Stimulated activated effector memory CD8-positive, alpha-beta T cell treated with anti-CD3 and anti-CD28 coated beads, Interleukin-12 subunit alpha, Interleukin-12 subunit beta, amount 100 ng/mL, for 72 hours (primary cell): ENCODE data around the gene MEX3A.
A peak's percentile ranks its signal among the peaks of the same experiment; 100 is the strongest.

Experiments used
- ATAC-seq: fragments of 150-1000 bp; cut with Tn5 transposase; 2 replicates; pipeline ENCODE4 v1.10.0; 2021
- DNase-seq, 2 donors: peaks; one replicate each; pipeline ENCODE4 v3.0.0; 2021 to 2022; ENCODE audit warnings: low spot score in 2 of 2
- H3K27ac Mint-ChIP-seq: one replicate; pipeline ENCODE4 v1.8.0; 2022; ENCODE audit warnings: mild to moderate bottlenecking, mixed read lengths
- H3K36me3 Mint-ChIP-seq: one replicate; pipeline ENCODE4 v1.8.0; 2022; ENCODE audit warnings: mild to moderate bottlenecking, mixed read lengths
- H3K4me1 Mint-ChIP-seq: one replicate; pipeline ENCODE4 v1.8.0; 2022; ENCODE audit warnings: mixed read lengths
- H3K4me3 Mint-ChIP-seq: one replicate; pipeline ENCODE4 v1.8.0; 2022; ENCODE audit warnings: mild to moderate bottlenecking, mixed read lengths
- H3K9me3 Mint-ChIP-seq: one replicate; pipeline ENCODE4 v1.8.0; 2022; ENCODE audit warnings: mixed read lengths

Gene MEX3A

GRCh38 chr1:156065871-156066270 lies 16.4 kb downstream of the MEX3A start:
- Mint-ChIP-seq H3K4me3 (no peak overlapping the region), H3K4me1 (peaks cover 24% of the 10 kb centered on the region), H3K27ac (no peak overlapping the region), H3K36me3 (no peaks in the 10 kb centered on the region), H3K9me3 (no peaks in the 10 kb centered on the region)
- ATAC-seq (no peak), DNase-seq (no peak)

DNA sequence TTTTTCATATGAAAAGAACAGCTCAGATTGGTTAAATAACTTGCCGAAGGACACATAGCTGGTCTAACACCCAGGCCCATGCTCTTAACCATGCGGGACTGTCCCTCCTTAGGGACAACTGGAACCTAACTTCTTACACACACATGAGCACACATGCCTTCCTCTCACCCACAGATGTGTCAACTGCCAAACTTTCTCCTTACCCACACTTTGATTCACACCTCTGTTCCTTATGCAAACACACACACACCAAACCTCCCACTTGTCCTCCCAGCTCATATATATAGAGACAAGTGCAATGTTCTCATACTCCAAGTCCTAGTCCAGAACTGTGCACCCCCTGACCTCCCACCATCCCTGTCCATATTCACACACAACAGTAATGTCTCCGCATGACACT lies 17.1 kb downstream of the MEX3A start:
- no peak overlapping the region for H3K4me3 Mint-ChIP-seq
- H3K4me1 Mint-ChIP-seq = peaks cover 25% of the 10 kb centered on the region
- no peak overlapping the region for H3K27ac Mint-ChIP-seq
- peak; percentile 81 for ATAC-seq
- no peaks in the 10 kb centered on the region for H3K9me3 Mint-ChIP-seq
- no peaks in the 10 kb centered on the region for H3K36me3 Mint-ChIP-seq
- DNase-seq = no peak

DNA sequence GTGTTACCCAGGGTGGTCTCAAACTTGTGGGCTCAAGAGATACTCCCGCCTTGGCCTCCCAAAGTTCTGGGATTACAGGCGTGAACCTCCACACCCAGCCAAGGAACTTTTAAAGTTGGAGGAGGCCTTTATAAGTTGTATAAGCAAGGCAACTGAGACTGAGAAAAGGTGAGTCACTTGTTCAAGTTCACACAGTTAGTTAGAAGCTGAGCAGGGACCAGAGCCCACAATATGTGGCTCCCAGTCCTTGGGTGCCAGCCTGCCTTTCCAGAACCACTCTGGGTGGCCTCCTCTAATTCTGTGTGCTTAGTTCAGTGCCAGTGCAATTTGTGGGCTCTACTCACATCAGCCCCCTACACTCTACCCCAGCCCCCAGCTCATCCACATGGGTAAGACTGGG lies 17.6 kb downstream of the MEX3A start:
- Mint-ChIP-seq H3K36me3 (peaks cover 3% of the 10 kb centered on the region), H3K9me3 (no peaks in the 10 kb centered on the region), H3K27ac (no peak overlapping the region), H3K4me3 (no peak overlapping the region), H3K4me1 (peaks cover 25% of the 10 kb centered on the region)
- DNase-seq = no peak
- peak; percentile 72 for ATAC-seq

GRCh38 chr1:156063997-156064285 lies 18.3 kb downstream of the MEX3A start:
- no peak overlapping the region for H3K27ac Mint-ChIP-seq

GRCh38 chr1:156062189-156062588 lies 20.1 kb downstream of the MEX3A start:
- no peak overlapping the region for H3K27ac Mint-ChIP-seq
- peaks cover 25% of the 10 kb centered on the region for H3K4me1 Mint-ChIP-seq
- no peak overlapping the region for H3K4me3 Mint-ChIP-seq
- DNase-seq (no peak), ATAC-seq (no peak)
- H3K36me3 Mint-ChIP-seq = peaks cover 24% of the 10 kb centered on the region
- no peaks in the 10 kb centered on the region for H3K9me3 Mint-ChIP-seq

More at GRCh38 chr1:156063997-156064285, 18.3 kb downstream of the MEX3A start:
- ATAC-seq (no peak), DNase-seq (no peak)
- peaks cover 25% of the 10 kb centered on the region for H3K4me1 Mint-ChIP-seq
- no peaks in the 10 kb centered on the region for H3K9me3 Mint-ChIP-seq
- peaks cover 9% of the 10 kb centered on the region for H3K36me3 Mint-ChIP-seq
- H3K4me3 Mint-ChIP-seq = no peak overlapping the region

DNA sequence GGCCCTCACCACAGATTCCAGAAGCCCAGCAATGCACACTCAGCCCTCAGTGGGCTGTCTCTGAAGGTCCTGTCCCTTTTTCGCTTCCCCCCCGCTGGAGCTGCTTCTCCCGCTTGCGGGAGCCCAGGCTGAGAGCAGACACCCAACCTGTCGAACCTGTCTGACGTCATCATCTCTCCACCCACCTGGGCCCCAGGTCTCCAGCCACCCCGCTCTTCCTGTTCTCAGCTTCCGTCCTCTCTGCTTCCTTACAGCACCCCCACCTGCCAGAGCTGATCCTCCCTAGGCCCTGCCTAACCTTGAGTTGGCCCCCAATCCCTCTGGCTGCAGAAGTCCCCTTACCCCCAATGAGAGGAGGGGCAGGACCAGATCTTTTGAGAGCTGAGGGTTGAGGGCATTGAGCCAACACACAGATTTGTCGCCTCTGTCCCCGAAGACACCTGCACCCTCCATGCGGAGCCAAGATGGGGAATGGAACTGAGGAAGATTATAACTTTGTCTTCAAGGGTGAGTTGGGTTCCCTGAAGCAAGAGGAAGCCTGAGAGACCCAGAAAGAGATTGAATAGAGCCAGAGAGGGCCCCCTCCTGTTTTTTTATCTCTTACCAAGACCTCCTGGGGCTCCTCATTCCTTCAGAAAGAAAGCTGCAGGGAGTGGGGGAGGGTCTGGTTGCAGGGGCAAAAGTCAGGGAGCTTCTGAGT lies 21.2 kb downstream of the MEX3A start, which contains the start of gene RAB25:
RAB25 (plus strand) TSS at position 224 of the 700 bp plus-strand sequence; CDS start at position 465, 241 bp downstream.
- ATAC-seq = no peak
- H3K27ac Mint-ChIP-seq = peak within 1 kb of the TSS; percentile 52
- H3K9me3 Mint-ChIP-seq = no peaks in the 10 kb centered on the region
- DNase-seq = no peak
- no peak within 1 kb of the TSS for H3K4me3 Mint-ChIP-seq
- peaks cover 35% of the 10 kb centered on the region for H3K36me3 Mint-ChIP-seq
- peaks cover 23% of the 10 kb centered on the region for H3K4me1 Mint-ChIP-seq

DNA sequence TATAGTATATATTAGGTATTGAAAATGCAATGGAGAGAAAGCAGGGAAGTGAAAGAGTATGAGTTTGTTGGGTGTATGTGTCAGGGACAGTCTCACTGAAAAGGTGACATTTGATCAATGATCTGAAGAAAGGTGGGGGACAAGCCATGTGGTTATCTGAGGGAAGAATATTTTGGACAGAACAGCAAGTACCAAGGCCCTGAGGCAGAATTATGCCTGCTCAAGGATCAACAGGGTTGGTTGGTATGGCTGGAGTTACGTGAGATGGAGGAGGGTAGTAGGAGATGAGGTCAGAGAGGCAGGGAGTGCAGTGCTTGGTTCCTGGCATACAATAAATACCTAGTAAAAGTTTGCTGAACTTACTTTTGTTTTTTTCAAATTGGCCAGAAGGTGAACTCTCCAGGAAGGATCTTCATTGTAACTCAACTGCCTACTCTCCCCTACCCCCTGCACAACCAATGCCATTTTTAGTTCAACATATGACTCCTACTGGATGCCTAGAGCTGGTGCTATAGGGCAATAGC lies 25.9 kb downstream of the MEX3A start:
- Mint-ChIP-seq H3K4me1 (peaks cover 25% of the 10 kb centered on the region), H3K27ac (no peak overlapping the region), H3K9me3 (no peaks in the 10 kb centered on the region), H3K36me3 (peaks cover 50% of the 10 kb centered on the region), H3K4me3 (no peak overlapping the region)
- DNase-seq (no peak), ATAC-seq (no peak)

DNA sequence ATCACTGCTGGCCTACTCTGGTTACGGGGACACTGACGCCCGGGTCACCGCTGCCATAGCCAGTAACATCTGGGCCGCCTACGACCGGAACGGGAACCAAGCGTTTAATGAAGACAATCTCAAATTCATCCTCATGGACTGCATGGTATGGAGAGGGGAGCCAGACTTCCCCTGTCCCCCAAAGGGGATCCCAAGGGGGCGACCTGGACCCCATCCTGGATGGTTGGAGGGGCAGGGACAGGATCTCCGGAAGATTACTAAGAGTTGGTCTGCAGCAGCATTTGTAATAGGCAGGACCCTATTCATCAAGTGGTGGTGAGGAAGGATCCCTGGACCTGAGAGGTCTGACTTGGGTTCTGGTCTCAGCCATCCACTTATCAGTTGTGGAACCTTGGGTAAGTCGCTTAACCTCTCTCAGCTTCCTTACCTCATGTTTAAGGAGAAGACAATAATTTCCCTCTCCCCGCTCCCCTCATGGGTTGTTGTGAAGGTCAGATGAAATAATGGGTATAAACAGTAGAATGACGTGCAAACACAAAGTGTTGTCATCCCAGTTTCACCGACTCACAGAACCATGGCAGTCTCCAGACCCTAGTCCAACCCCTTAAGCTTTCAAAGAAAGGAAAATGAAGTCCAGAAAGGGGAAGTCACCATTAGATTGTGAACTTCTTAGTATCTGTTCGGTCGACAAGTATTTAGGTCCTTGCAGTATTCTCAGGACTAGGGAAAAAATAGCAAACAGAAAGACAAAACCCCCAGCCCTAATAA lies 26.8 kb downstream of the MEX3A start:
- no peaks in the 10 kb centered on the region for H3K9me3 Mint-ChIP-seq
- ATAC-seq (no peak), DNase-seq (no peak)
- peak overlapping the region; percentile 91 for H3K27ac Mint-ChIP-seq
- peaks cover 50% of the 10 kb centered on the region for H3K36me3 Mint-ChIP-seq
- H3K4me1 Mint-ChIP-seq = peaks cover 19% of the 10 kb centered on the region
- H3K4me3 Mint-ChIP-seq = peak overlapping the region; percentile 97

DNA sequence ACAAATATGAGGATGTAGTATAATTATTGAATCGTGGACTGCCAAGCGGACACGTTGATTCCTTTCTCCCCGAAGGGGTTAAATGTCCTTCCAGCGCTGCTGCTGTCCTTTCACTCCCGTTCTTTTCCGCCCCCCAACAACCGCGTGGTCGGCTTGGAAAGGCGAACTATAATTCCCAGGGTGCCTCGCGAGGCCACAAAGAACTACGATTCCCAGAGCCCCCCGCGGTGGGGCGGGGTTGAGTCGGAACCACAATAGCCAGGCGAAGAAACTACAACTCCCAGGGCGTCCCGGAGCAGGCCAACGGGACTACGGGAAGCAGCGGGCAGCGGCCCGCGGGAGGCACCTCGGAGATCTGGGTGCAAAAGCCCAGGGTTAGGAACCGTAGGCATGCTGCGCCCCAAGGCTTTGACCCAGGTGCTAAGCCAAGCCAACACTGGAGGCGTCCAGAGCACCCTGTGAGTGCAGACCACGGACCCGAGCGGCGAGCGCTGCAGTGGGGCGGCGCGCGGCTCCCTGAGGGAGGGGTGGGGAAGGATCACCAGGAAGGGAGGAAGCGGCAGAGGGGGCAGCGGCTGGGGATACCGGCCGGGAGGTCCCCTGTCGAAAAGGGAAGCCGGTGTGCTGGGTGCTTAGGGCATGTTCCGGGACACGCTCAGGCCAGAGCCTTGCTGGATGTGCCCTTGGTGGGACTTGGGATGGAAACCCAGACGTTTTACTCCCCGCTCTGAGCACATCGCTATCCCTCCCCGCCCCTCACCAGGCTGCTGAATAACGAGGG lies 27.6 kb downstream of the MEX3A start, which contains the start of gene LAMTOR2:
LAMTOR2 (plus strand) TSS at position 283 of the 781 bp plus-strand sequence; CDS start at position 391, 108 bp downstream.
- peak; percentile 92 to 98 for DNase-seq
- peaks cover 53% of the 10 kb centered on the region for H3K36me3 Mint-ChIP-seq
- H3K27ac Mint-ChIP-seq = peak within 1 kb of the TSS; percentile 91
- peak; percentile 83 for ATAC-seq
- H3K4me3 Mint-ChIP-seq = peak within 1 kb of the TSS; percentile 97
- H3K9me3 Mint-ChIP-seq = no peaks in the 10 kb centered on the region
- peaks cover 25% of the 10 kb centered on the region for H3K4me1 Mint-ChIP-seq

DNA sequence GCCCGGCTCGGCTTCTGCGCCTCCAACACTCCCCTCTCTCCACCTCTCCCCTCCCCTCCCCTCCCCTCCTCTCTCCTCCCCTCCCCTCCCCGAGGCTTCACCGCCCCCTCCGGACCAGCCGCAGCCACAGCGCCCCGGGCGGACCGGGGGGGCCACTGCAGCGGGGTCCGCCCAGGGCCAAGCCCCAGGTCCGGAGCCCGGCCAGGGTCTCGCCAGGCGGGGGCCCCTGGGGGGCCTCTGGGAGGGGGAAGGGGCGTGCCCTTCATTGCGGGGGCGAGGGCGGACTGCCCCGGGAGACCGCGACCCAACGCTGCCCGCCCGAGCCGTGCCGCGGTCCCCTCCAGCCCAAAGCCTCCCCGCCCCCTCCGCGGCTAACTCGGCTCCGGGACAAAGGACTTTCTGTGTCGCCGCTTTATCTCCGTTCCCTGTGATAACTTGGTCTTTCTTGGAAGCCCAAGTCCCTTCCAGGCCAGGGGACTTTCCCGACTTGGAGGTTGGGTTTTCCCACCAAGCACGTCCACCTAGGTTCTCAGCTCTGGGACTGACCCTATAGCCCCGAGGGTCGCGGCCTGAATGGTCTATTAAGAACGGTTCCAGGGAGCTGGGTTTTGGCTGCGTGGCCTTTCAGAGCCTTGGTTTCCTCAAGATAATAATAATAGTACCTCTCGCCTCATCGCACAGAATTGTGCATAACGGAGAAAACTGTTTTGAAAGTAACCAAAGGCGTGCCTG lies 28.3 kb downstream of the MEX3A start, which contains the start of gene UBQLN4:
UBQLN4 (minus strand) TSS at position 31 of the 732 bp plus-strand sequence. CDS start 97 bp downstream, outside the sequence.
- Mint-ChIP-seq H3K4me3 (peak within 1 kb of the TSS; percentile 97), H3K9me3 (no peaks in the 10 kb centered on the region), H3K36me3 (peaks cover 53% of the 10 kb centered on the region), H3K4me1 (peaks cover 29% of the 10 kb centered on the region), H3K27ac (peak within 1 kb of the TSS; percentile 91)
- peak; percentile 74 for ATAC-seq
- peak; percentile 84 to 92 for DNase-seq

- Mint-ChIP-seq H3K4me3 (peak overlapping the region; percentile 97), H3K4me1 (peaks cover 29% of the 10 kb centered on the region), H3K9me3 (no peaks in the 10 kb centered on the region), H3K27ac (peak overlapping the region; percentile 85), H3K36me3 (peaks cover 55% of the 10 kb centered on the region)
- ATAC-seq (peak; percentile 49), DNase-seq (peak; percentile 48 to 83)
Measured at GRCh38 chr1:156052862-156053767, 29.1 kb downstream of the MEX3A start.

DNA sequence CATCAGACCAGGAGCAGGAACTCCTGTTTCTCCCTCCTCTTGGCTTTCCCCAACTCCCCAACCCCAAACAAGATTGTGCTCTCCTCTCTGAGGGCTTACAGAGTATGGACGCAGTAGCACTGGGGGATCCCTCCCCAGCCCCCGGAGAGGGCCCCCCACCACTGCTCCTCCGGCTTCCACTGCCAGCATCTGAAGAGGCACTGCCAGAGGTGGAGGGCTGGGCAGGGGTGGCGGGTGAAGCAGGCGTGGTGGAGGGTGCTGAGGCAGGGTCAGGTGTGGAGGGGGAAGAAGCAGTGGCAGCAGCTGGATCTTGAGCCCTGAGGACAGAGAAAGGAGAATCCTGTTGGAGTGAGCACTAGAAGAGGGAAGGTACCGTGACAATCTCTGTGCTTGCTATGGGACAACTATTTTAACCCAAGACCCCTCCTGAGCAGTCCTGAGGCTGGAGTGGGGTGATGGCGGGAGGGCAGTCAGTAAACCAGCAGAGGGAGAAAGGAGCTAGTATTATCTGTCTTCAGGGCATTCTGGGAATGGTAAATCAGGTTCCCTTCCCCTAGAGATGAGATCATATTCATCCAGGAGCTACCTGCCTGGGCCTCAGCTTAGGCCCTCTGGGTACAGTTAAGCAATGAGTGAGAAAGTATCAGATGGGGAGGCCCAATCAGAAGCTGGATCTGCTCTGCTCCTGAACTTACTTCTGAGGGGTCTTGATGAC lies 31.1 kb downstream of the MEX3A start:
- no peak for ATAC-seq
- DNase-seq = no peak
- H3K27ac Mint-ChIP-seq = no peak overlapping the region
- H3K9me3 Mint-ChIP-seq = no peaks in the 10 kb centered on the region
- peaks cover 54% of the 10 kb centered on the region for H3K36me3 Mint-ChIP-seq
- peaks cover 25% of the 10 kb centered on the region for H3K4me1 Mint-ChIP-seq
- no peak overlapping the region for H3K4me3 Mint-ChIP-seq

DNA sequence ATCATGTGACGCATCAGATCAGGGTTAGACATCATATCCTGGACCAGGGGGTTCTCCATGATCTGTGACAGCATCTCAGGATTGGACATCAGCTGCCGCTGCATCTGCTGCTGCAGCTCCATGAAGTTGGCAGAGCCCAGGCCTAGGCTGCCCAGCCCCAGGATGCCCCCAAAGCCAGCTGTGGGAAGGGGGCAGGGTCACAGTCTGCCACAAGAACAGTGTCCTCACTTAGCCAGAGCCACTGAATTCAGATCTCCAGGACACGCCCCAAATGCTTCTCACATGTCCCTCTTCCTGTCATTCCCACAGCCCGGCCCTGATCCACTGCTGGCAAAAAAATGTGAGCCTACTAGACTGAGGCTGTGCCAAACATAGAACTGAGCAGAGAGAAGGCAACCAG lies 31.9 kb downstream of the MEX3A start:
- ATAC-seq (no peak), DNase-seq (no peak)
- Mint-ChIP-seq H3K27ac (no peak overlapping the region), H3K9me3 (no peaks in the 10 kb centered on the region), H3K4me3 (no peak overlapping the region), H3K4me1 (peaks cover 20% of the 10 kb centered on the region), H3K36me3 (peaks cover 56% of the 10 kb centered on the region)
